ENCODE measurements around the gene FAM98B. TPM values are rescaled to one million over a fixed set of nuclear protein-coding genes. Genes with fewer than 3 reads are reported as not detected.

Gene FAM98B
- total RNA-seq, 1 experiment from 2014 or later, result 12.5 TPM

- in situ Hi-C loops (cut with HindIII; ENCODE audit: low pct_unique_long_range_greater_than_20kb, low sequenced_read_pairs), result no loop called here
- no peak for DNase-seq (ENCODE audit: low read depth, low spot score)
Measured at GRCh38 chr15:38487378-38487777, 33.5 kb downstream of the FAM98B start.

DNA sequence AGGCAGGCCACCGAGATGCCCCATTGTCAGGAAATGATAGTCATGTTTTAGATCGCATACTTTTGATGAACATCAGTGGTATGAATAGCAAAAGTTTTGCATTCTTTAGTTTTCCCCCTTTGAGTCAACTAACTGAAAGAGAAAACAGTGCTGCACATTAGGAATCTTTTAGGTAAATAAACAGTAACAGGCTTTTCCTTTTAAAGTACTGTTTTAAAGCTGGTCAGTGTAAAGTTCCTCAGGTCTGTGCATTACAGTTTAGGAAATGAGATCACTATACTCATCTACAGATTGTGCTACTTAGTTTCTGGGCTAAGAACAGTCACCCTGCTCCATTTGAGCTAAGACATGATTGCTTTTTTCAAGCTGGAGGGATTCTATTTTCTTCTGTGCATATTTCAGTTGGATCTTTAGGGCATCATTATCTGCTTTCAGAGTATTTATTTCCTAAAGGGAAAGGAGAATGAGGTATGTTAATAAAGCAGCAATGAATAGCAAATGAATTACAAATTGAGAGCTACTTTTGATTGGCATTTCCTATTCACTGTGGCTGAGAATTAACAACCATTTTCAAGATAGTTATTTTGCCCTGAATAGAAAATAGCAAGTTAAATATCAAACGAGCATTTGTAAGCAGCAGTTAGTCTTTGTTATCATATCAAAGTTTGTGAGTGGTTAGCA is 36.5 kb downstream of the FAM98B start:
- in situ Hi-C loops (cut with HindIII; ENCODE audit: low pct_unique_long_range_greater_than_20kb, low sequenced_read_pairs), result no loop called here
- no peak for DNase-seq (ENCODE audit: low read depth, low spot score)

DNA sequence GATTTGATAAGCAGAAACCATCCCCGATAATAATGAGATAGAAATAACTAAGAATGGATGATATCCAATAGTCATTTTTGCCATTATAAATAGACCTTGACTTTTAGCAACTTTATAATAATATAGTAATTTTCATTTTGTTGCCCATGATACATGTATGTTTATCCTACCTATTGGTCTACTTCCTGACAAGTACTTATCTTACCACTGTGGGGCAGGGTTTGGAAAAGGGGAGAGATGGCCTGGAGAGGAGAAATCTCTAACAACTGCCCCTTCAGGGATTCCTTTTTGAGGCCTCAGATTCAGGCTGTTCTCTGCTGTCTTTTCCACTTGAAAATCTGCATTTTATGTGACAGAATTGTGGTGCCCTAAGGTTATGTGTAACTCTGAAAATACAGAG is 42.2 kb downstream of the FAM98B start:
- peak; percentile 28 for DNase-seq (ENCODE audit: low read depth, low spot score)
- in situ Hi-C loops (cut with HindIII; ENCODE audit: low pct_unique_long_range_greater_than_20kb, low sequenced_read_pairs), result no loop called here

GRCh38 chr15:38499651-38500050 is 45.7 kb downstream of the FAM98B start:
- no peak for DNase-seq (ENCODE audit: low read depth, low spot score)
- in situ Hi-C loops (cut with HindIII; ENCODE audit: low pct_unique_long_range_greater_than_20kb, low sequenced_read_pairs), result no loop called here

DNA sequence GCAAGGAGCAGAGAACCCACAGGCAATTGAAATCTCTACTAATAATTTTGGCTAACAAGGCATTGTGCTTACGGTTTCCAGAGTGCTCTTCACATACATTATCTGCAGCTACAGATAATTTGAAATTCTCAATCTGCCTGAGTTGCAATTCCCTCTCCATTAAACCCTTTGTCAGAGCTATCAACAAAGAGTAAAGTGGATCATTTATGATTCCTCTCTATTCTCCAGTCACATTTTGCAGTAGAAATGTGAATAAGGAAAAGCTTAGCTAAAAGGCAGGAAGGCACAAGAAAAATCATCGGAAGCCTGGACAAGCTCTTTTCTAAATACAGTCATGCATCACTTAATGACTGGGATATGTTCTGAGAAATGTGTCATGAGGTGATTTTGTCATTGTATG is 49.6 kb downstream of the FAM98B start:
- in situ Hi-C loops (cut with HindIII; ENCODE audit: low pct_unique_long_range_greater_than_20kb, low sequenced_read_pairs), result no loop called here
- no peak for DNase-seq (ENCODE audit: low read depth, low spot score)

GRCh38 chr15:38504680-38505467 is 50.9 kb downstream of the FAM98B start:
- DNase-seq (ENCODE audit: low read depth, low spot score), result no peak
- in situ Hi-C loops (cut with HindIII; ENCODE audit: low pct_unique_long_range_greater_than_20kb, low sequenced_read_pairs), result no loop called here

DNA sequence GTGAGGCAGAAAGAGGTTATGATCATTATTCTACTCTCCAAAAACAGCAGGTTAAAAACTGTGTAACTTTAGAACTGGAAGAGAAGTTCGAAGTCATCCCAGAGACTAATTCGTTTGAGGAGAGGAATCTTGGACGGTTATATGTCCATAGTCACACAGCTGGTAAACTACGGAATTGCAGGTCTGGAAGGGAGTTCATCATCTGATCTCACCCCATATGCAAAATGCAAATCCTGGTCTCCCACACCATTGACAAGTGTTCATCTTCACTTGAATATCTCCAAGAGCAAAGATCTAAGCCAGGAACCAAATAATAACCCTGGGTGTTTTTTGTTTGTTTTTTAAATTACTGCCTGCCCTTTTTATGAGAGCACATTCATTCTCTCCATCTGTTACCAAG is 53.1 kb downstream of the FAM98B start:
- DNase-seq (ENCODE audit: low read depth, low spot score), result no peak
- in situ Hi-C loops (cut with HindIII; ENCODE audit: low pct_unique_long_range_greater_than_20kb, low sequenced_read_pairs), result no loop called here

DNA sequence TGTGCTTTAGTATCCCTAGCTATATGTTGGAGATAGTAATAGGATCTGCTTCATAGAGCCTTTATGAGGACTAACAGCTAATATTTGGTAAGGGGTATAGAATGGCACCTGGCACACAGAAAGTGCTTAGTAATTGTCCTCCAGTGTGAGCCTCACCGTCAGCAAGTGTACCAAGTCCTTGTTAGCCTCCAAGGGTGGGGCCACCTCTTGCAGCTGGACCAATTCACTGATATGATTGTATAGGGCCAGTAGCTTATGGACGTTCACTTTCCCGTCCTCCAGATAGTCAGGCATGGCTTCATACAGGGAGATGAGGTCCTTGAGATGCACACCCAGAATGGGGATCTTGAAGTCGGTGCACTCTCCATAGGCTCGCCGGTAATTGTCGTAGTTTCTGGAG is 53.6 kb downstream of the FAM98B start:
- in situ Hi-C loops (cut with HindIII; ENCODE audit: low pct_unique_long_range_greater_than_20kb, low sequenced_read_pairs), result no loop called here
- DNase-seq (ENCODE audit: low read depth, low spot score), result no peak

GRCh38 chr15:38508647-38509046 is 54.7 kb downstream of the FAM98B start:
- in situ Hi-C loops (cut with HindIII; ENCODE audit: low pct_unique_long_range_greater_than_20kb, low sequenced_read_pairs), result no loop called here
- no peak for DNase-seq (ENCODE audit: low read depth, low spot score)

- no peak for DNase-seq (ENCODE audit: low read depth, low spot score)
- in situ Hi-C loops (cut with HindIII; ENCODE audit: low pct_unique_long_range_greater_than_20kb, low sequenced_read_pairs), result no loop called here
Measured at GRCh38 chr15:38509152-38509551, 55.2 kb downstream of the FAM98B start.

GRCh38 chr15:38512901-38513300 is 59.0 kb downstream of the FAM98B start:
- in situ Hi-C loops (cut with HindIII; ENCODE audit: low pct_unique_long_range_greater_than_20kb, low sequenced_read_pairs), result no loop called here
- no peak for DNase-seq (ENCODE audit: low read depth, low spot score)

DNA sequence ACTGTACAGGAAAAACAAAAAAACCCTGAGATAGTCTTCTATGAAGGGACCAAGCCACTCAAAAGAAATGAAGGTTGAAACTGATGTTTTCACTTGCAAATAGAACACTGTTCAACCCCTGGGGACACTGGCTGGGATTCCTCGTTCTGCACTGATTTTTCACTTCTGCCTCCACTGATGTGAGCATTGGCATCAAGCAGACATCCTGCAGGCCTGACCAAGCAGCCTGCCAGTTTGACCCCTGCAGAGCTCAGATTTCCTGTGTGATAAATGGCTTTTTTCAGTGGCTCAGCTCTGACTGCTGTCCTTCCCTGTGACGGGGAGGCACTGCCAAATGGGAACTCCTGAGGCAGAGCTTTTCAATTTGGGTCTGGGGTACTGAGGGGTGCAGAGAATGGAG is 60.7 kb downstream of the FAM98B start:
- no peak for DNase-seq (ENCODE audit: low read depth, low spot score)
- in situ Hi-C loops (cut with HindIII; ENCODE audit: low pct_unique_long_range_greater_than_20kb, low sequenced_read_pairs), result no loop called here

DNA sequence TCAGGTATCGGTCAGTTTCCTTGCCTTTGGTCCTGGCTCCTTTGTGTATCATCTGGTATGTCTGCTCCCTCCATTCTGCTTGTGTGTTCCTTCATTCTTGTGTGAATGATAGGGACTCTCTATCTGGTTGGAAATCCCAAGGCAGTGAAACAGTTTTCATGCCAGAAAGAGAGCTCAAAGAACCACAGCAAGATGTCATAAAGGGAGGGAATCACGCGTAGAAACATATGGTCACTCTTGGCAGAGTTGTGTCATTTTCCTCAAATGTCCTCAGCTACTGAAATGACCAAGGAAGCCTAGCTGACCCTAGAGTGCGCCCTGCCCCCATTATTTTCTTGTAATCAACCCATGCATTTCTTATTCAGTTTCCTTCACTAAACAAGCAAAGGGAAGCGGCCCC is 62.7 kb downstream of the FAM98B start:
- DNase-seq (ENCODE audit: low read depth, low spot score), result no peak
- in situ Hi-C loops (cut with HindIII; ENCODE audit: low pct_unique_long_range_greater_than_20kb, low sequenced_read_pairs), result no loop called here

GRCh38 chr15:38517312-38517975 is 63.5 kb downstream of the FAM98B start:
- no peak for DNase-seq (ENCODE audit: low read depth, low spot score)
- in situ Hi-C loops (cut with HindIII; ENCODE audit: low pct_unique_long_range_greater_than_20kb, low sequenced_read_pairs), result no loop called here

- in situ Hi-C loops (cut with HindIII; ENCODE audit: low pct_unique_long_range_greater_than_20kb, low sequenced_read_pairs), result no loop called here
- no peak for DNase-seq (ENCODE audit: low read depth, low spot score)
Measured at GRCh38 chr15:38518084-38518483, 64.2 kb downstream of the FAM98B start.

GRCh38 chr15:38520035-38520434 is 66.1 kb downstream of the FAM98B start:
- no peak for DNase-seq (ENCODE audit: low read depth, low spot score)
- in situ Hi-C loops (cut with HindIII; ENCODE audit: low pct_unique_long_range_greater_than_20kb, low sequenced_read_pairs), result no loop called here

GRCh38 chr15:38521316-38521715 is 67.4 kb downstream of the FAM98B start:
- DNase-seq (ENCODE audit: low read depth, low spot score), result peak; percentile 5
- in situ Hi-C loops (cut with HindIII; ENCODE audit: low pct_unique_long_range_greater_than_20kb, low sequenced_read_pairs), result no loop called here

- DNase-seq (ENCODE audit: low read depth, low spot score), result no peak
- in situ Hi-C loops (cut with HindIII; ENCODE audit: low pct_unique_long_range_greater_than_20kb, low sequenced_read_pairs), result no loop called here
Measured at GRCh38 chr15:38522922-38523321, 69.0 kb downstream of the FAM98B start.

- no peak for DNase-seq (ENCODE audit: low read depth, low spot score)
- in situ Hi-C loops (cut with HindIII; ENCODE audit: low pct_unique_long_range_greater_than_20kb, low sequenced_read_pairs), result no loop called here
Measured at GRCh38 chr15:38524156-38524555, 70.2 kb downstream of the FAM98B start.

Data from SK-MEL-5 (cell line).